HEK293 (cell line): ENCODE results near the gene PRAMEF15.
"Not testable (repeated sequence)": the region's sequence is repeated elsewhere in the genome, so short reads cannot be mapped to it uniquely, and the experiment has no call there.

Experiments
- CTCF ChIA-PET: fragments of 350-600 bp; formaldehyde crosslinking; extraction: SDS; loops from one replicate; lab custom pipeline; 2021; ENCODE audit warnings: antibody characterized with exemption; lab: Yijun Ruan, JAX
- POLR2A ChIA-PET: fragments of 300-600 bp; formaldehyde crosslinking; extraction: SDS; loops from one replicate; lab custom pipeline; 2020; ENCODE audit warnings: antibody characterized with exemption, inconsistent platforms; lab: Yijun Ruan, JAX
- H3K27ac ChIP-seq: fragments of 200-500 bp; sonication (Bioruptor generic); 2 replicates; pipeline ENCODE4 v1.5.1; 2014; ENCODE audit warnings: low read depth, low read length, control low read depth, inconsistent platforms; ENCODE audit errors: extremely low read depth
- H3K36me3 ChIP-seq, 2 experiments: fragments of 200-500 bp in 1 of 2; sonication (Bioruptor generic) in 1 of 2; 1 replicate in 1 of 2; 2 replicates in 1 of 2; pipeline ENCODE4 v1.5.1; 2014 to 2017; ENCODE audit warnings: inconsistent platforms in 2 of 2, low read length in 2 of 2; ENCODE audit not compliant: control insufficient read depth in 2 of 2, insufficient read depth in 1 of 2
- H3K4me1 ChIP-seq: fragments of 200-500 bp; sonication (Bioruptor generic); 2 replicates; pipeline ENCODE4 v1.5.1; 2014; ENCODE audit warnings: mild to moderate bottlenecking, low read length, inconsistent platforms; ENCODE audit not compliant: control insufficient read depth, insufficient read depth
- H3K4me3 ChIP-seq: 2 replicates; pipeline ENCODE4 v1.5.1; 2011; ENCODE audit warnings: low read depth, mild to moderate bottlenecking, control low read depth, low read length, moderate library complexity
- H3K9me3 ChIP-seq: fragments of 200-500 bp; sonication (Bioruptor generic); 2 replicates; pipeline ENCODE4 v1.5.1; 2014; ENCODE audit warnings: low read depth, low read length, inconsistent platforms; ENCODE audit not compliant: control insufficient read depth, insufficient read depth
- ZNF654 ChIP-seq: fragments of 450-650 bp; formaldehyde crosslinking; IDR thresholded peaks from 2 replicates; pipeline ENCODE4 v1.5.1; 2016; ENCODE audit warnings: low read depth, missing biosample characterization, missing genetic modification characterization

Gene PRAMEF15

DNA sequence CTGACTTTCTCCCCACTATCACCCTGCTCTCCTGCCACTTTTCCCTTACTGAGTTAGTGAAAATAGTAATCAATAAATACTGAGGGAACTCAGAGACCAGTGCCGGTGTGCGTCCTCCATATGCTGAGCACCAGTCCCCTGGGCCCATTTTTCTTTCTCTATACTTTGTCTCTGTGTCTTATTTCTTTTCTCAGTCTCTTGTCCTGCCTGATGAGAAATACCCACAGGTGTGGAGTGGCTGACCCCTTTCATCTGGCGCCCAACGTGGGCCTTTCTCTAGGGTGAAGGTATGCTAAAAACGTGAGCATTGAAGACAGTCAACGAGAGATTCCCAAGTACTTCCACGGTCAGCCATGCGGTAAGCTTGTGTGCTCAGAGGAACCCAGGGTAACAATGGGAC, 38.1 kb downstream of the PRAMEF15 start:
- H3K27ac ChIP-seq, H3K36me3 ChIP-seq, H3K4me3 ChIP-seq, H3K4me1 ChIP-seq, POLR2A ChIA-PET, H3K9me3 ChIP-seq, CTCF ChIA-PET: not testable (repeated sequence)

DNA sequence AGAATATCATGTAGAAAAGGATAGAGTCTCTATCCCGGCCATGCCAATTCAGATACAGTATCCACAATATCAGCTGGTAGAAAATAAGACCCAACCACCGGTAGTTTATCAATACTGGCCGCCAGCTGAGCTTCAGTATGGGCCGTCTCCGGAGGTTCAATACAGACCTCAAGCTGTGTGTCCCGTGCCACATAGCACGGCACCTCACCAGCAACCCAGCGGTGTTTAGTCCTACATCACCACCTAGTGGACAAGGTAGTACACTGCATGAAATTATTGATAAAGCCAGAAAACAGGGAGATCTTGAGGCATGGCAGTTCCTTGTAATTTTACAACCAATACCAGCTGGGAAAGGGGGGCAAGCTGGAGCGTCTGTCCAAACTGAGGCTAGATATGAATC, 39.1 kb downstream of the PRAMEF15 start:
- H3K27ac ChIP-seq, CTCF ChIA-PET, POLR2A ChIA-PET: not testable (repeated sequence)

GRCh38 chr1:13356774-13357173, 41.4 kb downstream of the PRAMEF15 start:
- CTCF ChIA-PET, H3K9me3 ChIP-seq, H3K4me1 ChIP-seq, H3K36me3 ChIP-seq, POLR2A ChIA-PET, H3K4me3 ChIP-seq, H3K27ac ChIP-seq: not testable (repeated sequence)
- TF ChIP-seq ZNF654 (tag by site-specific recombination) = peak; percentile 67

More for the DNA sequence above, 39.1 kb downstream of the PRAMEF15 start:
- H3K4me3 ChIP-seq, H3K9me3 ChIP-seq, H3K36me3 ChIP-seq, H3K4me1 ChIP-seq: not testable (repeated sequence)

DNA sequence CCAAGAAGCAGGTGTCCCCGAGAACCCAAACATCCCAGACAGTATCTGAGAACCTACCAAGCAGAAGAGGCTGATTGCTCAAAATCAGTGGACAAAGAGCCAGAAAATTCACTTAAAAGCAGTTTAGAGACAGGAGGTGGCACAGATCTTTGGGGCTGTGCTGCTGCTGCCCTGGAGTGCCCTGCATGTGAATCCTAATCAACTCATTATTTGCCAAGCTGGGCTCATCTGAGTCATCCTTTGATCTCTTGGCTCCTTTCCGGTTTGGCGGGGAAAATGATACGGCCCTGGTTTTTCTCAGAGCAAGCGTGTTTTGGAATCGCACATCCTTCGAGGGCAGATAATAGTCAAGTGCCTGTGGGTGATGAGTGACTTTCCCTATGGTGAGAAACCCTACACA, 47.0 kb downstream of the PRAMEF15 start:
- H3K36me3 ChIP-seq, H3K9me3 ChIP-seq, CTCF ChIA-PET, H3K4me1 ChIP-seq, H3K27ac ChIP-seq, POLR2A ChIA-PET, H3K4me3 ChIP-seq: not testable (repeated sequence)

- POLR2A ChIA-PET, H3K27ac ChIP-seq, H3K9me3 ChIP-seq, CTCF ChIA-PET, H3K4me1 ChIP-seq, H3K36me3 ChIP-seq, H3K4me3 ChIP-seq: not testable (repeated sequence)
Observed at GRCh38 chr1:13364928-13365327, 49.5 kb downstream of the PRAMEF15 start.

DNA sequence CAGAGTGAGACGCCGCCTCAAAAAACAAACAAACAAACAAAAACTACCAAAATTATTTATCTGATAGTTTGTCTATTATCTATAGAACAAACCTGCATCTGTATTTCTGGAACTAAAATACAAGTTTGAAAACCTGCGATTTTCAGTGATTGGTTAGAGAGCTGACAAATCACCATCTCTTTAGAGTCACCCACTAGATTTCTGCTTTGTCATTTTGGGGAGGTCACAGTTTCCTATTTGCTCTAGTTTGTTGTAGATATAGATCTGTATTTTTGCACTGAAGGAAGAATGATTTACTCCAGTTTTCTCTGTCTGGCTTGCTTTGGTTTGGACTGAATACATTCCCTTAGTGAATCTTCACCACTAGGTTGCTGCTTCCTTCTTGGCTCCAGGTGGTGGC, 51.2 kb downstream of the PRAMEF15 start:
- H3K9me3 ChIP-seq, H3K36me3 ChIP-seq, H3K27ac ChIP-seq, CTCF ChIA-PET, POLR2A ChIA-PET, H3K4me1 ChIP-seq, H3K4me3 ChIP-seq: not testable (repeated sequence)

DNA sequence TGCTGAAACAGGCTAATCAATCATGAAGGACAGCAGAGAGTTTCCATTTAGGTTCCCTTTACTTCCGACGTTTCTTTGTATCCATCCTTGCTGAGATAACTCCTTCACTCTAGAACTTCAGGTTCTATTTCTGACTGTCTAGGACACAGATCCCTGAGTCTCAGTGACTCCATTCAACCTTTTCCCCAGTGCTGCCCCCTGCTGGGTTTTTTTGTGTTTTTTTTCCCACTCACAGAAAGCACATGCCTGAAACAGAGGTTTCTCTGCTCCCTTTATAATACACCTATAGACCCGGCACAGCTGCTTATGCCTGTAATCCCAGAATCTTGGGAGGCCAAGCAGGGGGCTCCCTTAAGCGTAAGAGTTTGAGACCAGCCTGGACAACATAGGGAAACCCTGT, 53.2 kb downstream of the PRAMEF15 start:
- POLR2A ChIA-PET, H3K9me3 ChIP-seq, H3K4me3 ChIP-seq, H3K4me1 ChIP-seq, H3K27ac ChIP-seq, H3K36me3 ChIP-seq, CTCF ChIA-PET: not testable (repeated sequence)
